ENCODE results near the gene DNAJA4. TPM values are rescaled to one million over a fixed set of nuclear protein-coding genes. Genes with fewer than 3 reads are reported as not detected.

Gene DNAJA4
- total and polyA plus RNA-seq, 9 of the 15 experiments (the other 6 are each of a cell fraction or from before 2014, with no cell fraction given) = 0.11 to 1.0 (median 0.16) TPM; not detected in 4

DNA sequence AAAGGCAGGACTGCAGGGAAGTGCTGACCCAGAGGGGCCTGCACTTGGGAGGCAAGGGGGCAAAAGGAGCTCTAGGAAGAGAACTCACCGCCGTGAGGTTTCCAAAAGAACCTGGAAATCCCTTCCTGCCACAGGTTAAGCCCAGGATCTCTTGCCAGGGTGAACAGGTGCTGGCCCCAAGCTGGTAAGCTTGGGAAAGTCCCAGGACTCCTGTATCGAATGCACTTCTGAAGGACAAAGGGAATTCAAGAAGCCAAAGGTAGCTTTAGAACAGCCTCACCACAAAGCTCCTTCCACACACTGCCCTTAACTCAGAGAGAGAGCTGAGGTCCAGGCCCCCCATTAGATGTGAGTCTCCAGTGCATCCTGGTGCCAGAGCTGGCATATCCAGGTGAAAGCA, 46.9 kb downstream of the DNAJA4 start (continued):
- TF ChIP-seq ILF3 (IDR thresholded peaks at IDR 0.05; ENCODE audit: borderline replicate concordance) = no peak
- TF ChIP-seq, protein P1, sequence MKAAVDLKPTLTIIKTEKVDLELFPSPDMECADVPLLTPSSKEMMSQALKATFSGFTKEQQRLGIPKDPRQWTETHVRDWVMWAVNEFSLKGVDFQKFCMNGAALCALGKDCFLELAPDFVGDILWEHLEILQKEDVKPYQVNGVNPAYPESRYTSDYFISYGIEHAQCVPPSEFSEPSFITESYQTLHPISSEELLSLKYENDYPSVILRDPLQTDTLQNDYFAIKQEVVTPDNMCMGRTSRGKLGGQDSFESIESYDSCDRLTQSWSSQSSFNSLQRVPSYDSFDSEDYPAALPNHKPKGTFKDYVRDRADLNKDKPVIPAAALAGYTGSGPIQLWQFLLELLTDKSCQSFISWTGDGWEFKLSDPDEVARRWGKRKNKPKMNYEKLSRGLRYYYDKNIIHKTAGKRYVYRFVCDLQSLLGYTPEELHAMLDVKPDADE (conservative IDR thresholded peaks at IDR 0.05; ENCODE audit: control insufficient read depth, low read depth, low read length) = no peak
- TF ChIP-seq DACH1 (IDR thresholded peaks at IDR 0.05; ENCODE audit: partially characterized antibody) = no peak
- TF ChIP-seq HLTF (IDR thresholded peaks at IDR 0.05) = no peak
- no peak for TF ChIP-seq ARID1B (IDR thresholded peaks at IDR 0.05)
- TF ChIP-seq ZNF584 (CRISPR knock-in tag; IDR thresholded peaks at IDR 0.05; ENCODE audit: low read depth) = no peak
- no peak for TF ChIP-seq STAT5B (CRISPR knock-in tag; IDR thresholded peaks at IDR 0.05)
- no peak for TF ChIP-seq SRF (CRISPR knock-in tag; IDR thresholded peaks at IDR 0.05)
- TF ChIP-seq, protein P2, sequence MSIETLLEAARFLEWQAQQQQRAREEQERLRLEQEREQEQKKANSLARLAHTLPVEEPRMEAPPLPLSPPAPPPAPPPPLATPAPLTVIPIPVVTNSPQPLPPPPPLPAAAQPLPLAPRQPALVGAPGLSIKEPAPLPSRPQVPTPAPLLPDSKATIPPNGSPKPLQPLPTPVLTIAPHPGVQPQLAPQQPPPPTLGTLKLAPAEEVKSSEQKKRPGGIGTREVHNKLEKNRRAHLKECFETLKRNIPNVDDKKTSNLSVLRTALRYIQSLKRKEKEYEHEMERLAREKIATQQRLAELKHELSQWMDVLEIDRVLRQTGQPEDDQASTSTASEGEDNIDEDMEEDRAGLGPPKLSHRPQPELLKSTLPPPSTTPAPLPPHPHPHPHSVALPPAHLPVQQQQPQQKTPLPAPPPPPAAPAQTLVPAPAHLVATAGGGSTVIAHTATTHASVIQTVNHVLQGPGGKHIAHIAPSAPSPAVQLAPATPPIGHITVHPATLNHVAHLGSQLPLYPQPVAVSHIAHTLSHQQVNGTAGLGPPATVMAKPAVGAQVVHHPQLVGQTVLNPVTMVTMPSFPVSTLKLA (conservative IDR thresholded peaks at IDR 0.05) = no peak
- TF ChIP-seq SIN3B (IDR thresholded peaks at IDR 0.05; ENCODE audit: low read depth) = no peak
- TF ChIP-seq, protein P3, sequence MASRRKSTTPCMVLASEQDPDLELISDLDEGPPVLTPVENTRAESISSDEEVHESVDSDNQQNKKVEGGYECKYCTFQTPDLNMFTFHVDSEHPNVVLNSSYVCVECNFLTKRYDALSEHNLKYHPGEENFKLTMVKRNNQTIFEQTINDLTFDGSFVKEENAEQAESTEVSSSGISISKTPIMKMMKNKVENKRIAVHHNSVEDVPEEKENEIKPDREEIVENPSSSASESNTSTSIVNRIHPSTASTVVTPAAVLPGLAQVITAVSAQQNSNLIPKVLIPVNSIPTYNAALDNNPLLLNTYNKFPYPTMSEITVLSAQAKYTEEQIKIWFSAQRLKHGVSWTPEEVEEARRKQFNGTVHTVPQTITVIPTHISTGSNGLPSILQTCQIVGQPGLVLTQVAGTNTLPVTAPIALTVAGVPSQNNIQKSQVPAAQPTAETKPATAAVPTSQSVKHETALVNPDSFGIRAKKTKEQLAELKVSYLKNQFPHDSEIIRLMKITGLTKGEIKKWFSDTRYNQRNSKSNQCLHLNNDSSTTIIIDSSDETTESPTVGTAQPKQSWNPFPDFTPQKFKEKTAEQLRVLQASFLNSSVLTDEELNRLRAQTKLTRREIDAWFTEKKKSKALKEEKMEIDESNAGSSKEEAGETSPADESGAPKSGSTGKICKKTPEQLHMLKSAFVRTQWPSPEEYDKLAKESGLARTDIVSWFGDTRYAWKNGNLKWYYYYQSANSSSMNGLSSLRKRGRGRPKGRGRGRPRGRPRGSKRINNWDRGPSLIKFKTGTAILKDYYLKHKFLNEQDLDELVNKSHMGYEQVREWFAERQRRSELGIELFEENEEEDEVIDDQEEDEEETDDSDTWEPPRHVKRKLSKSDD (conservative IDR thresholded peaks at IDR 0.05; ENCODE audit: low read length) = no peak
- no peak for TF ChIP-seq ZNF316 (IDR thresholded peaks at IDR 0.05)

Data from K562 (cell line).